GM19193 (cell line): ENCODE results near the gene ALCAM.

Experiments used
- POLR2A ChIP-seq: IDR thresholded peaks from 4 replicates; pipeline ENCODE4 v1.6.1; 2011; ENCODE audit not compliant: insufficient read depth, insufficient read length; ENCODE audit errors: extremely low read depth

The ALCAM gene

GRCh38 chr3:105401691-105402149 is 35.0 kb downstream of the ALCAM start:
- TF ChIP-seq POLR2A = no peak

GRCh38 chr3:105402287-105402801 is 35.6 kb downstream of the ALCAM start:
- no peak for TF ChIP-seq POLR2A

- no peak for TF ChIP-seq POLR2A
These were observed 39.6 kb downstream of the ALCAM start for GRCh38 chr3:105406268-105406667.

- TF ChIP-seq POLR2A = no peak
These were observed 42.7 kb downstream of the ALCAM start for GRCh38 chr3:105409364-105409763.

GRCh38 chr3:105413343-105413887 is 46.7 kb downstream of the ALCAM start:
- TF ChIP-seq POLR2A = no peak

- TF ChIP-seq POLR2A = no peak
These were observed 48.1 kb downstream of the ALCAM start for GRCh38 chr3:105414841-105415240.

GRCh38 chr3:105415951-105416350 is 49.2 kb downstream of the ALCAM start:
- no peak for TF ChIP-seq POLR2A

- TF ChIP-seq POLR2A = no peak
These were observed 51.0 kb downstream of the ALCAM start for GRCh38 chr3:105417525-105418289.

GRCh38 chr3:105422645-105423044 is 55.9 kb downstream of the ALCAM start:
- TF ChIP-seq POLR2A = no peak

GRCh38 chr3:105423397-105423796 is 56.7 kb downstream of the ALCAM start:
- no peak for TF ChIP-seq POLR2A

- no peak for TF ChIP-seq POLR2A
These were observed 57.9 kb downstream of the ALCAM start for GRCh38 chr3:105424412-105425152.

- TF ChIP-seq POLR2A = no peak
These were observed 58.4 kb downstream of the ALCAM start for GRCh38 chr3:105425153-105425502.

- no peak for TF ChIP-seq POLR2A
These were observed 60.6 kb downstream of the ALCAM start for GRCh38 chr3:105427332-105427731.

- no peak for TF ChIP-seq POLR2A
These were observed 62.5 kb downstream of the ALCAM start for GRCh38 chr3:105429034-105429762.

- no peak for TF ChIP-seq POLR2A
These were observed 63.7 kb downstream of the ALCAM start for GRCh38 chr3:105430455-105430854.
